Thyroid gland (tissue), 4 donors: ENCODE results near the gene GDI2.

ENCODE experiments used
- CTCF ChIP-seq, 6 experiments: fragments of 200-600 bp in 3 of 6; fragments of 450-650 bp in 3 of 6; sonication (generic) in 3 of 6; IDR thresholded peaks; one replicate each; pipeline ENCODE4 v1.5.1; 2016 to 2019; ENCODE audit warnings: antibody characterized with exemption in 6 of 6, mild to moderate bottlenecking in 2 of 6, inconsistent platforms in 1 of 6, moderate library complexity in 1 of 6
- POLR2A ChIP-seq, 2 donors: fragments of 450-650 bp; IDR thresholded peaks; one replicate each; pipeline ENCODE4 v1.6.1; 2017; ENCODE audit warnings: antibody characterized with exemption in 2 of 2, mild to moderate bottlenecking in 2 of 2, moderate library complexity in 1 of 2

- TF ChIP-seq CTCF (IDR thresholded peaks at IDR 0.05) (no peak), POLR2A (IDR thresholded peaks at IDR 0.05) (no peak)
These were observed 72.0 kb downstream of the GDI2 start for GRCh38 chr10:5741276-5741675.
